NCI-H2227 treated with DMSO at 0.1 percent for 48 hours (cell line): ENCODE results near the gene PHF21A.
"Not testable (repeated sequence)": the region's sequence is repeated elsewhere in the genome, so short reads cannot be mapped to it uniquely, and the experiment has no call there.

Experiments used
- DNase-seq: peaks from one replicate; lab custom pipeline; 2025; lab: John Stamatoyannopoulos, UW

PHF21A gene

GRCh38 chr11:45904309-45904915 is 216.8 kb downstream of the PHF21A start:
- no peak for DNase-seq

- no peak for DNase-seq
These were observed 218.5 kb downstream of the PHF21A start for GRCh38 chr11:45902452-45903380.

- no peak for DNase-seq
These were observed 219.6 kb downstream of the PHF21A start for GRCh38 chr11:45901626-45902025.

- DNase-seq = no peak
These were observed 220.2 kb downstream of the PHF21A start for GRCh38 chr11:45900916-45901617.

GRCh38 chr11:45900175-45900800 is 221.0 kb downstream of the PHF21A start:
- DNase-seq = not testable (repeated sequence)

- DNase-seq = peak; percentile 81
These were observed 221.6 kb downstream of the PHF21A start for GRCh38 chr11:45899448-45900174.

- no peak for DNase-seq
These were observed 222.2 kb downstream of the PHF21A start for GRCh38 chr11:45899086-45899447.

GRCh38 chr11:45897556-45897955 is 223.7 kb downstream of the PHF21A start:
- DNase-seq = no peak

GRCh38 chr11:45896422-45896984 is 224.8 kb downstream of the PHF21A start:
- DNase-seq = peak; percentile 73

- DNase-seq = no peak
These were observed 225.5 kb downstream of the PHF21A start for GRCh38 chr11:45895553-45896259.

GRCh38 chr11:45894555-45895247 is 226.6 kb downstream of the PHF21A start:
- no peak for DNase-seq

- no peak for DNase-seq
These were observed 228.4 kb downstream of the PHF21A start for GRCh38 chr11:45892856-45893255.

- no peak for DNase-seq
These were observed 230.2 kb downstream of the PHF21A start for GRCh38 chr11:45890886-45891550.

- no peak for DNase-seq
These were observed 231.3 kb downstream of the PHF21A start for GRCh38 chr11:45889966-45890365.

- no peak for DNase-seq
These were observed 231.7 kb downstream of the PHF21A start for GRCh38 chr11:45889555-45889954.

GRCh38 chr11:45887587-45887986 is 233.7 kb downstream of the PHF21A start:
- DNase-seq = no peak

- DNase-seq = no peak
These were observed 234.3 kb downstream of the PHF21A start for GRCh38 chr11:45886816-45887520.

GRCh38 chr11:45885921-45886721 is 235.1 kb downstream of the PHF21A start:
- no peak for DNase-seq
